Loucy (cell line): ENCODE results near the gene ADARB2.

Experiments used
- H2AFZ ChIP-seq: fragments of 200-600 bp; sonication (generic); 2 replicates; pipeline ENCODE4 v1.6.0; 2016; ENCODE audit warnings: antibody characterized with exemption, mild to moderate bottlenecking, low read length, moderate library complexity
- H3F3A ChIP-seq: fragments of 200-600 bp; 2 replicates; pipeline ENCODE4 v1.6.0; 2016; ENCODE audit warnings: antibody characterized with exemption, low read depth, mild to moderate bottlenecking
- H3K27me3 ChIP-seq: fragments of 200-600 bp; sonication (generic); 2 replicates; pipeline ENCODE4 v1.6.1; 2014; ENCODE audit warnings: low read length, mild to moderate bottlenecking; ENCODE audit not compliant: insufficient read depth, poor library complexity, severe bottlenecking
- H3K36me3 ChIP-seq: fragments of 200-600 bp; sonication (generic); 2 replicates; pipeline ENCODE4 v1.6.1; 2016; ENCODE audit warnings: low read length; ENCODE audit not compliant: insufficient read depth
- H3K4me1 ChIP-seq: fragments of 200-600 bp; sonication (generic); 2 replicates; pipeline ENCODE4 v1.5.1; 2014; ENCODE audit warnings: low read length, mild to moderate bottlenecking; ENCODE audit not compliant: insufficient read depth, poor library complexity, severe bottlenecking
- H3K4me2 ChIP-seq: fragments of 200-600 bp; sonication (generic); 2 replicates; pipeline ENCODE4 v1.6.0; 2014; ENCODE audit warnings: antibody characterized with exemption, low read length, low read depth, mild to moderate bottlenecking; ENCODE audit not compliant: poor library complexity, severe bottlenecking
- H3K4me3 ChIP-seq: fragments of 200-600 bp; sonication (generic); 2 replicates; pipeline ENCODE4 v1.5.1; 2014; ENCODE audit warnings: low read length, mild to moderate bottlenecking, mixed read lengths; ENCODE audit not compliant: poor library complexity, severe bottlenecking
- H3K79me2 ChIP-seq: fragments of 200-600 bp; sonication (generic); 2 replicates; pipeline ENCODE4 v1.6.1; 2014; ENCODE audit warnings: low read length; ENCODE audit not compliant: insufficient read depth
- H3K9ac ChIP-seq: fragments of 200-600 bp; sonication (generic); 2 replicates; pipeline ENCODE4 v1.6.0; 2014; ENCODE audit warnings: mild to moderate bottlenecking, low read depth, low read length, moderate library complexity; ENCODE audit not compliant: poor library complexity, severe bottlenecking
- H3K9me2 ChIP-seq: fragments of 200-600 bp; sonication (generic); replicated peaks from 2 replicates; pipeline ENCODE4 v1.6.1; 2016; ENCODE audit warnings: low read depth, low read length, mixed read lengths
- H3K9me3 ChIP-seq: fragments of 200-600 bp; sonication (generic); 2 replicates; pipeline ENCODE4 v1.6.1; 2014; ENCODE audit warnings: mild to moderate bottlenecking, antibody characterized with exemption, low read length, low read depth; ENCODE audit not compliant: insufficient read depth
- H4K20me1 ChIP-seq: fragments of 200-600 bp; sonication (generic); 2 replicates; pipeline ENCODE4 v1.6.0; 2014; ENCODE audit warnings: antibody characterized with exemption, low read length, mild to moderate bottlenecking; ENCODE audit not compliant: insufficient read depth, poor library complexity, severe bottlenecking
- CTCF ChIP-seq: fragments of 200-600 bp; sonication (generic); conservative IDR thresholded peaks from 2 replicates; pipeline ENCODE4 v1.5.1; 2014; ENCODE audit warnings: mild to moderate bottlenecking, antibody characterized with exemption, low read length
- EZH2phosphoT487 ChIP-seq: fragments of 200-600 bp; IDR thresholded peaks from 2 replicates; pipeline ENCODE4 v1.6.1; 2018; ENCODE audit warnings: antibody characterized with exemption, mild to moderate bottlenecking, moderate library complexity, borderline replicate concordance

ADARB2 gene

DNA sequence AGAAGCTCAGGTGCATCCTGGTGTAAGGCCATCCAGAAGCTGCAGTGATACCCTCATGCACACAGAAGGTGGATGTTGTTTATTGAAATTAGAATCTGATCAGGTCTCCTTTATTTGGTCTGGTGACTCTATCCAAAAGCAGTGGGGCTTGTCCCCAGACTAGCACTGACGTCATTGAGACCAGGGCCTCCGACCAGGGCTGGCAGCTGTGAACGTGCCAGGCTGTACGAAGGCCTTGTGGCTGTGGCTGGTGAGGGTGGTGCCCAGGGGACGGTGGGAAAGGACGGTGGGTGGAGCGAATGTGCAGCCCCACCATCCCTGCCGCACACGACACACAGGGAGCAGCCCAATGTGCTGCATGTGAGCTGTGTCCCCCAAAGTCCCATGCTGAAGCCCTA is 160.0 kb downstream of the ADARB2 start:
- Histone ChIP-seq H3K27me3 (no peaks in the 10 kb centered on the region), H3K9me3 (no peaks in the 10 kb centered on the region), H3K4me3 (no peak overlapping the region), H2AFZ (no peak overlapping the region), H3K79me2 (no peaks in the 10 kb centered on the region), H3K9me2 (no peaks in the 10 kb centered on the region), H4K20me1 (no peaks in the 10 kb centered on the region), H3F3A (no peaks in the 10 kb centered on the region), H3K4me1 (no peaks in the 10 kb centered on the region), H3K9ac (no peak overlapping the region), H3K36me3 (no peaks in the 10 kb centered on the region), H3K4me2 (no peak overlapping the region)
- no peak for TF ChIP-seq EZH2phosphoT487

- H3K4me3 ChIP-seq = no peak overlapping the region
- no peak overlapping the region for H3K4me2 ChIP-seq
- TF ChIP-seq CTCF (no peak), EZH2phosphoT487 (no peak)
- H3K79me2 ChIP-seq = no peaks in the 10 kb centered on the region
- no peaks in the 10 kb centered on the region for H3F3A ChIP-seq
- no peaks in the 10 kb centered on the region for H3K9me2 ChIP-seq
- no peak overlapping the region for H2AFZ ChIP-seq
- no peaks in the 10 kb centered on the region for H3K9me3 ChIP-seq
- H3K4me1 ChIP-seq = no peaks in the 10 kb centered on the region
- H3K36me3 ChIP-seq = no peaks in the 10 kb centered on the region
- H3K27me3 ChIP-seq = no peaks in the 10 kb centered on the region
- H4K20me1 ChIP-seq = no peaks in the 10 kb centered on the region
- H3K9ac ChIP-seq = no peak overlapping the region
Measured at GRCh38 chr10:1576467-1577372, 160.6 kb downstream of the ADARB2 start.

DNA sequence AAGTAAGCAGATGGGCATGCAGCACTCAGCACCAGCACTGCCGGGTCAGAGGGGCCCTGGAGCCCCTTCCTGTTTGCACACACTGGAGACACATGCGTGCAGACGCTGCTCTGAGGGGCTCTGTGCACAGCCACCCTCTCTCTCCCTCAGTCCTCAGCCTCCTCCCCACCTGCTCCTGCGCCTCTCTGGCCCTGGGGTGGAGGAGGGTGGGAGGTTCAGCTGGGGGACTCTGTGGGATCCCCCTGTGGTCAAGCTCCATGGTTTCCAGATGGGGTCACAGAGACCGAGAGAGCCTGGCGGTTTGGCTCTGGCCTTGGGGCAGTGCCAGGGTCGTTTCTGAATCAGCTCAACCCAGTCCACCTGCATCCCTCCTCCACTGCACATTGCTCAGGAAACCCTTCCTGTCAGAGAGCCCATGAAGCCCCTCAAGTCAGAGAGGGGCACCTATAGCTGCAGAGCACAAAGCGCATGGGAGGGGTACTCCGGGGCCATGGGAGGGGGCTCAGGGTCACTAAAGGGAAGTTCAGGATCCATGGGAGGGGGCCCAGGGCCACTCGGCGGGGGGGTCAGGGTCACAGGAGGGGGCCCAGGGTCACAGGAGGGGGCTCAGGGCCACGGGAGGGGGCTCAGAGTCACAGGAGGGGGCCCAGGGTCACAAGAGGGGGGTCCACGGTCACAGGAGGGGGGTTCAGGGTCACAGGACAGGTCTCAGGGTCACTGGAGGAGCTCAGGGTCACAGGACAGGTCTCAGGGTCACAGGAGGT is 161.7 kb downstream of the ADARB2 start:
- no peaks in the 10 kb centered on the region for H3F3A ChIP-seq
- no peak overlapping the region for H2AFZ ChIP-seq
- no peaks in the 10 kb centered on the region for H3K36me3 ChIP-seq
- H3K4me1 ChIP-seq = no peaks in the 10 kb centered on the region
- no peaks in the 10 kb centered on the region for H4K20me1 ChIP-seq
- H3K9me2 ChIP-seq = no peaks in the 10 kb centered on the region
- H3K9me3 ChIP-seq = no peaks in the 10 kb centered on the region
- H3K79me2 ChIP-seq = no peaks in the 10 kb centered on the region
- no peak overlapping the region for H3K4me3 ChIP-seq
- TF ChIP-seq CTCF (no peak), EZH2phosphoT487 (no peak)
- H3K27me3 ChIP-seq = no peaks in the 10 kb centered on the region
- no peak overlapping the region for H3K4me2 ChIP-seq
- H3K9ac ChIP-seq = no peak overlapping the region
